GM18909 (cell line): ENCODE measurements around the gene DNAJC18.
A peak's percentile ranks its signal among the peaks of the same experiment; 100 is the strongest.
"Not testable (repeated sequence)": the region's sequence is repeated elsewhere in the genome, so short reads cannot be mapped to it uniquely, and the experiment has no call there.

Experiments
- ATAC-seq: cut with Tn5 transposase; IDR thresholded peaks from one replicate; pipeline ENCODE4 v1.9.1; 2021; ENCODE audit warnings: mild to moderate bottlenecking; ENCODE audit not compliant: unreplicated experiment, poor library complexity

Gene DNAJC18

GRCh38 chr5:139390639-139391569 is 48.4 kb downstream of the DNAJC18 start:
- ATAC-seq: no peak

- peak; percentile 41 for ATAC-seq
Measured at GRCh38 chr5:139389701-139390638, 49.4 kb downstream of the DNAJC18 start, which contains the start of gene MZB1. Gene MZB1, minus strand, starts transcription at chr5:139389913. Its CDS starts 57 bp downstream, at chr5:139389856.

- ATAC-seq: no peak
Measured at GRCh38 chr5:139388198-139388821, 51.0 kb downstream of the DNAJC18 start.

GRCh38 chr5:139387611-139388197 is 51.6 kb downstream of the DNAJC18 start:
- ATAC-seq: no peak

- ATAC-seq: not testable (repeated sequence)
Measured at GRCh38 chr5:139386956-139387355, 52.4 kb downstream of the DNAJC18 start.

- ATAC-seq: no peak
Measured at GRCh38 chr5:139386050-139386438, 53.3 kb downstream of the DNAJC18 start.

- ATAC-seq: no peak
Measured at GRCh38 chr5:139385061-139386049, 54.0 kb downstream of the DNAJC18 start.

GRCh38 chr5:139384591-139385051 is 54.7 kb downstream of the DNAJC18 start:
- no peak for ATAC-seq

- no peak for ATAC-seq
Measured at GRCh38 chr5:139383993-139384590, 55.2 kb downstream of the DNAJC18 start.

GRCh38 chr5:139383275-139383992 is 55.9 kb downstream of the DNAJC18 start, which contains the start of gene SLC23A1:
Gene SLC23A1, minus strand, starts transcription at chr5:139383297. Its CDS starts 44 bp downstream, at chr5:139383253.
- no peak for ATAC-seq

- ATAC-seq: no peak
Measured at GRCh38 chr5:139382807-139383206, 56.5 kb downstream of the DNAJC18 start.

GRCh38 chr5:139381837-139382761 is 57.2 kb downstream of the DNAJC18 start:
- no peak for ATAC-seq

GRCh38 chr5:139379626-139380449 is 59.5 kb downstream of the DNAJC18 start:
- no peak for ATAC-seq

GRCh38 chr5:139378941-139379361 is 60.4 kb downstream of the DNAJC18 start:
- no peak for ATAC-seq

GRCh38 chr5:139378101-139378825 is 61.1 kb downstream of the DNAJC18 start:
- ATAC-seq: no peak
